Endometrium (tissue), 2 donors: Measurements from ENCODE around the gene NUCKS1.

Experiments used
- FAIRE-seq: peaks from 2 replicates; lab custom pipeline; 2012; peaks lifted over from hg19 to GRCh38; lab: Jason Lieb, UNC
- donor health status: control.
- donor health status: control.

NUCKS1 gene

DNA sequence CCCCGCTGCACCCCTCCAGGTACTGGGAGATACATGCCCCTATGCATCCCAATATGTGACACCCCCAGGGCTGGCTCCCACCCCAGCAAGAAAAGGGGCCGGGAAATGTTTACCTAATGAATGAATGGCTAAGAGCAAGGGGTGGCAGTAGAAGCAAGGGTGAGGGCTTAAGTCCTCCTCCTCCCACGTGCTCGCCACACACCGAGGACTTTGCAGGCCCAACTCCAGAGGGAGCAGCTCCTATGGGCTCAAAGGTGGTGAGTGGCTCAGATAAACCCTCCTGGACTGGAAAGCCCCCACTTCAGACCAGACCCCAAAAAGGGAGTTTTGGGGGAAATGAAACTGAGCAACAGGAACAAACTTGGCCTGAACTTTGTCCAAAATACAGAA is 81.0 kb downstream of the NUCKS1 start:
- FAIRE-seq, result no peak

DNA sequence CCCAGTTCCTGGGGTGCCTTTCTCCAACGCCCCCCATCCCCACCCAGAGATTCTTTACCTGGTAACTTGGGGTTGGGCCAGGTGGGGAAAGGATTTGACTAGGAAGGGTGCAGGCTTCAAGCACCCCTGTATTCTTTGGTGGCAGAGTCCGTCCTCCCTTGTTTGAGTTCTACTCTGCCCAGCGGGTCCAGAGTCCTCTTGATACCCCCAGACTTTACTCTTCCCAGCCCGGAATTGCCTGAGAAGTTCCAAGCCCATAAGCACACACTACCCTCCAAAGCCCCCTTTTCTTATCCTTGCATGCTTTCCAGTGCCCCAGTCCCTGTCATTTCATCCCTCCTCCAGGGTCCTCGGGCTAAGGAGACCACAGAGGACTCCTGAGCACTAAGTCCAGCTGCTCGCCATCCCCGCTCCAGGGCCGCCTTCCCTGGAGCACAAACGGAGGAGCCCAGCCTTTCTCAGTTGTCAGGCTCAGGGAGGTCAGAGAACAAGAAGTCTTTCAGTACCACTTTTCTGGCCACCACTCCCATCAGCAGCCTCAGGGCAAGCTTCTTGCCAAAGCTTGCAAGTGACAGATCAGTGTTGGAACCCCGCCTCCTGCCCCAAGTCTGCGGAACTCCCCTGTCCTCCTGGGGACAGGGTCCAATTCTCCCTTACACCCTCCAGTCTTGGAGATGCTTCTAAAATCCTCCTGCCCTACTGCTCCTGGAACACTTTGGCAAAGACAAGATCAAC is 81.9 kb downstream of the NUCKS1 start:
- no peak for FAIRE-seq

DNA sequence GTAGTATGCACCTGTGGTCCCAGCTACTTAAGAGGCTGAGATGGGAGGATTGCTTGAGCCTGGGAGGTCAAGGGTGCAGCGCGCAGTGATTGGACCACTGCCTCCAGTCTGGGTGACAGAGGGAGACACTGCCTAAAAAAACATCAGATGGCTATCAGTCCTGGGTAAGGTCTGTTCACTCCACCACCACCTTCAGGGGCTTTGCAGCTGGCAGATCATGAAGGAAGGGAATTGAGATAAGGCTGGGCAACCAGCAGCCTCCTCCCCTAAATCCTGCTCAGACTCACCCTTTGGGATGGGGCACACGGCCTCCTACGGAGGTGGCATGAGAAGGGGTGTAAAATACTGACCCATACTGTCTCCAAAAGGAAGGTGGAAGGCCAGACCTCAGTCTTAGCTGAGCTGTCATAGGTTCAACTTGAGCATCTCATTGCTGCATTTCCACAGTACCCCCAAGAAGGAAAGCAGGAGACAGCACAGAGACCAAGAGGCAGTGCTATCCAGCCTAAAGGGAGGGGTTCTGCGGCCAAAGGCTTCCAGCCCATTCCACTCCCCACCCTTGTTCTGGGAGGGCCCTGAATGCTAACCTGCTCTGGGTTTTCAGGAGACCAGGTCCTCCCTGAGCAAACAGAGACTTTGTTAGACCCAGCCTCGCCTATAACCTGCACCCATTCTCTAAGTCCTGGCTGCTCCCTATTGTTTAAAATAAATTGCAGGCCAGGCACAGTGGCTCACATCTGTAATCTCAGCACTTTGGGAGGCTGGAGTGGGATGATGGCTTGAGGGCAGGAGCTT is 83.4 kb downstream of the NUCKS1 start:
- FAIRE-seq, result no peak

DNA sequence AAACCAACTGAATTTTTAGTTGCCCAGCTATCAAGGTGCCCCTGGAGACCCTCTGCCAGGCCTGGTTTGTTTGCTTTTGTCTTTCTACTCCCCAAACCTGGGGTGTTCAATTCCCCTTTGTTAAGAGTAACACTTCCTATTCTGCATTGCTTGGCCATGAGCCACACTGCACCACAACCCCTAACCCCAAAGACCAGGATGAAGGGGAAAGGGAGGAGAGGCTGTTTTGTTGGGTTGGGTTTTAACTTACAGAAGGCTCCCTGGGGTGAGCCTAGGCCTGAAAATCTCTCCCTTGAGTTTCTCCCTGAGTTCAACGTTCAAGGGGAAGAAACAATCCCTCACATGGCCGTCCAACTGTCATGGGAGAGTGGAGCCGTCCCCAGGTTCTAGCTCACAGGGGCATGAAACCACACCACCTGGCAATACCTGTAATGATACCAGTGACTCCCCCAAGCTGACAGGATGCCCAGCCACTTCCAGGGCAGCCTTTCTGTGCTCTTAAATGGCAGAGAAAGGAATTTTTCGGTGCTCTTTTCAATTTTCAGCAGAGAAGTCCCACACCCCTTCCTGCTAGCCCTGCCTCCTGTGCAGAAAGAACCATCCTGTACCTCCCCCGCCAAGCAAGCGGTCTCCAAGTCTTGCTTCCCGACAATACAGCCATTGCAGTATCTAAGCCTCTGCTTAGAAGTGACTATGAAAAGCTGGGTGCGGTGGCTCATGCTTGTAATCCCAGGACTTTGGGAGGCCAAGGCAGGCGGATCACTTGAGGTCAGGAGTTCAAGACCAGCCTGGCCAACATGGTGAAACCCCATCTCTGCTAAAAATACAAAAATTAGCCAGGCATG is 84.6 kb downstream of the NUCKS1 start:
- FAIRE-seq, result no peak

DNA sequence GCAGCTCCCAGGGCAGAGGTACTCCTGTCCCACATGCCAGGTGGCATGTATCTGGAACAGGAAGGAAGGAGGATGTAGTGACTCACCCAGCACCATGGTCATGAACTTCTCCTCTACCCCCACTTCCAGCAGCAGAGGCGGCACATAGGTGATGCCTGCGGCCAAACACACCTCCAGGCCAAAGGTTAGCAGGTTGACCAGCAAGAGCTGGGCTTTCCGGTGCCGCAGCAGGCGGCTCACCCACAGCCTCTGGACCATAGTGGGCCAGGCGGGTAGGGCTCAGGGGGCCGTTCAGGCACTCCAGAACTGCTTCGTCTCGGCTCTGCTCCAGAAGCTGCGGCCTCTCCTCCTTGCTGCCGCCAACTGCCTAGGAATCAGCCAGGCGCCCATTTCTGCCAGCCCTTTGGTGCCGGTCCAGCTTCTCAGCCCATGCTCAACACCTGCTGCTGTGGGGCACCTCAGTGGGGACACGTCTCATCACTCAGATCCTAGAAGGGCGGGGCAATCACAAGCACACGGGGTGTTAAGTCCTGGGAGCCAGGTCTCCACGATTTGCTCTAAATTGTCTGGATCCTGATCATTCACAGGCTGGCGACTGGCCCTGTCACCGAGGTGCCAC is 85.5 kb downstream of the NUCKS1 start:
- no peak for FAIRE-seq

DNA sequence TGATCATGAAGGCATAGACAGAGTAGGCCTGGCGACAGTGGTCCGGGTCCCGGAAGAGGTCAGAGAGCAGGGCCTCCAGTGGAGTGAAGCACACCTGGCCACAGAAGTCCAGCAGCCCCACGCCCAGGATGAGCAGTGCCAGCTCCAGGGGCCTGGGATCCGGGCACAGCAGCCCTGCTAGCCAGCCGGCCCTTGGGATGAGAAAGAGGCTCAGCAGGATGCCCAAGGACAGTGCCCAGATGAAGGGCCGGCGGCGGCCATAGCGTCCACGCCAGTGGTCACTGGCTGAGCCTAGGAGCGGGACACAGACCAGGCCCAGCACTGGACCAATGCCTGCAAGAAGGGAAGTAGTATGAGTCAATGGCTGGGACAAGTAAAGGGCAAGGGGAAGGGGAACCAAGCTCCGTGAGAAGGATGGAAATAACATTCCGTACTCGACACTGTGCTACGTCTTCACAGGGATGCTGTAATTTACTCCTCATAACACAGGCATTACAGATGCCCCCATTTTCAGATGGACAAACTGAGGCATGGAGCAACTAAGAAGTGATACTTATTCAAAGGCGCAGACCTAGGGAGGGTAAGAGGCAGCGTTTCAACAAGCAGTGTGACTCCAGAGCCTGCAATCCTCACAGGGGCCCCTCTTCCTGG is 86.6 kb downstream of the NUCKS1 start:
- no peak for FAIRE-seq
